Transverse colon (tissue), 3 donors: ENCODE measurements around the gene FARP1.

Experiments
- POLR2A ChIP-seq: fragments of 450-650 bp; IDR thresholded peaks from one replicate; pipeline ENCODE4 v1.6.1; 2016; ENCODE audit warnings: antibody characterized with exemption, mild to moderate bottlenecking, moderate library complexity
- TF ChIP-seq, protein P1 (sequence below), 5 experiments: fragments of 200-600 bp in 3 of 5; fragments of 450-650 bp in 2 of 5; sonication (generic) in 3 of 5; IDR thresholded peaks; 1 replicate in 2 of 5; 2 replicates in 3 of 5; pipeline ENCODE4 v1.5.1; 2016 to 2017; ENCODE audit warnings: antibody characterized with exemption in 5 of 5, inconsistent platforms in 3 of 5, mild to moderate bottlenecking in 2 of 5, moderate library complexity in 1 of 5

DNA sequence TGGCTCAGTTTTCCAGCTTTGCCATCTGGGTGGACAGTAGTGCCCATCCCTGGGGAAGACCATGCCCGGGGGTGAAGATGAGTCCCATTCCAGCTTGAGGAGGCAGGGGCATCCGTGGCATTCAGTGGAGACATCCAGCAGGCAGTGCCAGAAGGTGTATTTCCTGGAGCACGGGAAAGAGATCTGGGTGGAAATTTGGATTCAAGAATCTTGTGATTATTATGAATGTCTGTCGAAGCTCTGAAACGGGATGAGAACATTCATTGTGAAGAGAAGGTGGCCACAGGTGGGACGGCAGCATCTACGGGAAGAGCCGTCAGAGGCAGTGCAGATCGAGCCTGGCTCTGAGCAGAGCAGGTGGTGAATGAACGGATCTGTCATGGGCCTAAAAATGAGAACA is 201.5 kb downstream of the FARP1 start:
- TF ChIP-seq, protein P1, sequence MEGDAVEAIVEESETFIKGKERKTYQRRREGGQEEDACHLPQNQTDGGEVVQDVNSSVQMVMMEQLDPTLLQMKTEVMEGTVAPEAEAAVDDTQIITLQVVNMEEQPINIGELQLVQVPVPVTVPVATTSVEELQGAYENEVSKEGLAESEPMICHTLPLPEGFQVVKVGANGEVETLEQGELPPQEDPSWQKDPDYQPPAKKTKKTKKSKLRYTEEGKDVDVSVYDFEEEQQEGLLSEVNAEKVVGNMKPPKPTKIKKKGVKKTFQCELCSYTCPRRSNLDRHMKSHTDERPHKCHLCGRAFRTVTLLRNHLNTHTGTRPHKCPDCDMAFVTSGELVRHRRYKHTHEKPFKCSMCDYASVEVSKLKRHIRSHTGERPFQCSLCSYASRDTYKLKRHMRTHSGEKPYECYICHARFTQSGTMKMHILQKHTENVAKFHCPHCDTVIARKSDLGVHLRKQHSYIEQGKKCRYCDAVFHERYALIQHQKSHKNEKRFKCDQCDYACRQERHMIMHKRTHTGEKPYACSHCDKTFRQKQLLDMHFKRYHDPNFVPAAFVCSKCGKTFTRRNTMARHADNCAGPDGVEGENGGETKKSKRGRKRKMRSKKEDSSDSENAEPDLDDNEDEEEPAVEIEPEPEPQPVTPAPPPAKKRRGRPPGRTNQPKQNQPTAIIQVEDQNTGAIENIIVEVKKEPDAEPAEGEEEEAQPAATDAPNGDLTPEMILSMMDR (IDR thresholded peaks at IDR 0.05) = no peak
- no peak for TF ChIP-seq POLR2A
